Skin of body (tissue), 2 donors: ENCODE results near the gene IQCM. TPM values are rescaled to one million over a fixed set of nuclear protein-coding genes. Genes with fewer than 3 reads are reported as not detected.
"Not testable (repeated sequence)": the region's sequence is repeated elsewhere in the genome, so short reads cannot be mapped to it uniquely, and the experiment has no call there.

ENCODE experiments used
- DNase-seq: peaks from one replicate; lab custom pipeline; 2025; lab: John Stamatoyannopoulos, UW
- total RNA-seq: library from RNA; depleted of rRNA; stranded (reverse); fragments of >200 nt; gene quantifications from one replicate; pipeline ENCODE4 v1.2.3, GENCODE V29; 2014

The IQCM gene
- total RNA-seq, 1 donor from 2014 or later: not detected

- DNase-seq: no peak
Measured at GRCh38 chr4:149584722-149585121, 230.9 kb downstream of the IQCM start.

DNA sequence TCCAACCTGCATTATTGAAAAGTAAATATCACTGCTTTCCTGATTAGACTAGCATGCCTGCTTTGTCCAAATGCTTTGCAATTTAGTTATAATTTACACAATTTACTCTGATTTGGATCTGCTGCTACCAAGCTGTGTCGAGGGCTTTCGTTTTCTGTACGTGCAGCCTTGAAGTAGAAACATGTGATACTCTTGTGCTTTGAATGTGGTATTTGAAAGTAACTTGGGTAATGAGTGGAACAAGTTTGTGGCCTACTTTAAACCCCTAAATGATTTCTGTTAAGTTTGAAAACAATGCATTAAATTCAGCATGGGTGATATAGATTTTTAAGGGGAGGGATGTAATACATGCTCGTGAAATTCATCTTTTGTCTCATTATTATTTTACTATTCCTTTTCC, 240.7 kb downstream of the IQCM start:
- no peak for DNase-seq

DNA sequence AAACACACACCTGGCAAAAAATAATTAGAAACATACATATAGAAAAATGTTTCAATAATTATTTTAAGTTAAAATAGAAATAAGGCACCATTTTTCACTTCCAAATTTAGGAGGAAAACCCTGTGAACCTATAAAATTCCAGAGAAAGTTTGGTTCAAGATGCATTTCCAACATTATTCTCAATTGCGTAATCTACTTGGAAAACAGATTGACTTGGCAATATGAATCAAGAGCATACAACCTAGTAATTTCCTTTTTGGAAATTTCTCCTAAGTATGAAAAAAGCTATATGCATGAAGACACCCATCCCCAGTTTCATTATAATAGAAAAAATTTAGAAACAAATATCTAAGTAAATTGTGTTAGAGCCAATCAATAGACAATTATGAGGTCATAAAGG, 242.9 kb downstream of the IQCM start:
- no peak for DNase-seq

DNA sequence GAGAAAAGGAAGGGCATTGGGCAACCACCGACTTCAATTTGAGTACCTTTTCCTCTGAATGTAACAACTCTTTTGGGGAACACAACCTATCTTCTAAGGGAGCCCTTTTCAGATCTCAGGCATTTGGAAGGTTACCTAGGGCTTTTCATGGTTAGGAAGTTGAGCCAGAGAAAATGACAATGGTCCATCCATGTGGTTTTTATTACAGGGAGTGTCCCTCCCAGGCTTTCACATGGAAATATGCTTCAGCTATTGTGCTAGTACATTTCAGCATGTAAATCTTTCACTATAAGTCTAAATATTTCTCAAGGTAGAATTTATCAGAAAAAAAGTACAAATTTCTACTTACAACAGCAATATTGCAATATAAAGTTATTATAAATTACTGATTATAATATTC, 259.8 kb downstream of the IQCM start:
- no peak for DNase-seq

DNA sequence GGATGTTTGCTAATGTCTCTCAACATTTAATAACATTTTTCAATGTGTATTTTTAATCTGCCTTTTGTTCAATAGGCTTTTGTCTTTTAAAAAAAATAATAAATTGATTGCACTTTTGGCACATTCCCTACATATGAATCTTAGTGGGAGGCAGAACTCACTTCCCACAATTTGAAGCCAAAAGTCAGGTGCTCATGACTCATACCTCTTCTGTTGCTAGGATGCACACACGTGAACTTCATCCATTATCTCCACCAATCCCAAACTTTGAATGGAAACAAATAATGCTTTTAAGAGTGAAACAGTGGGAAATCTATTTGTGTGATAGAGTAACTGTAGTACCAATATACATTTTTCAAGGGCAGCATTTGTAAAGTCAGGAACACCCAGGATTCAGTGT, 260.5 kb downstream of the IQCM start:
- DNase-seq: no peak

GRCh38 chr4:149553959-149554520, 261.6 kb downstream of the IQCM start:
- no peak for DNase-seq

GRCh38 chr4:149552601-149553000, 263.0 kb downstream of the IQCM start:
- no peak for DNase-seq

DNA sequence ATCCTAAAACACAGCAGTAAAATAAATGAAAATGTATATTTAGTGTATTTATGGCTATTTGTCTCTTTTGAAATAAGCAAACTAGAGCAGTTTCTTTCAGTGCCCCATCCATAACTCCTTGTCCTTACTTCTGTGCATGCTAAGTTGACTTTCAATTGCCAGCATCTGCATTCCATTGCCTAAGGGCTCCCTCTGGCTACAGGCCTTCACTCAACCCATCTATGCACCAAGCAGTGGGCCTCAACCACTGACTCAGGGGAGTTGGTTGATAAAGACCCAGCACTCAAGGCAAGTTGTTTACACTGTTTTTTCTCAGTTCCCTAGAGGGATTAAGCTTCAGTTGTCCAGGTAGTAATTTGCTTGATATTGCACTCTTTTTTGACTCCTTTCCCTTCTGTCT, 265.7 kb downstream of the IQCM start:
- DNase-seq: no peak

GRCh38 chr4:149534779-149535178, 280.9 kb downstream of the IQCM start:
- DNase-seq: no peak

DNA sequence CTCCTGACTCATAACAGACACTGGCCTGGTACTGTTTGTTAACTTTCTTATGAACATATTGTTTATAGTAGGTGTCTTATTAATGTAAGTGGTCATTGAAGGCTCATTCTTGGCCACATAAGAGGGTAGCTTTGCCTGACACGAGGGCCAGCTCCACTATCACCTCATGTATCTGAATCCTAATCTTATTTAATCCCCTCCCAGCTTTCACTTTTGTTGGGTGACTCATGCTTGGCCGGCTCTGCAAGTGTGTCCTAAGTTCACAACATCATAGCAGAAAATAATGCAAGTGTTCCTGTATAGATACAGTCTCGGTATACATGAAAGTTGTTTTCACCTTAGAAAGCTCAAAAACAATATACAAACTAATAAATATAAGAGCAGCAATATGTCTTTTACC, 283.8 kb downstream of the IQCM start:
- no peak for DNase-seq

GRCh38 chr4:149523039-149523438, 292.6 kb downstream of the IQCM start:
- no peak for DNase-seq

- no peak for DNase-seq
Measured at GRCh38 chr4:149521611-149522425, 293.8 kb downstream of the IQCM start.

GRCh38 chr4:149518471-149518870, 297.2 kb downstream of the IQCM start:
- DNase-seq: no peak

DNA sequence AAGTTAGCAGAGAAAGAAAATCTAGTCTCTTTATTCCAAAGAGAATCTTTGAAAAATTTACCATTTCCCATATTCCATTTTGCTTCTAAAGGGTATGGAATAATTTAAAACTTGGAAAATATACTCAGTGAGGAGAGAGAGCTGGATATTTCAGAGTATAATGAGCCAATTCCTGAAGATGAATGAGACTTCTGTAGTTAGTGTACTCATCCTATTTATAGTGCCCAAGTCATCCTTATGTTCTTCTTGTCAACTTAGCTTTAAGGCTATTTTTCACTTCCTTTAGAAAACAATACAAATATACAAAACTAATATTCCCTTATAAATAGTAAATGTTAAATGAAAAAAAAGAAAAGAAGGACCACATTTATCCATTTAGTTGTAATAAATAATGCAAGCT, 302.6 kb downstream of the IQCM start:
- DNase-seq: peak; percentile 1

- DNase-seq: no peak
Measured at GRCh38 chr4:149512501-149512900, 303.1 kb downstream of the IQCM start.

- no peak for DNase-seq
Measured at GRCh38 chr4:149511558-149512298, 303.9 kb downstream of the IQCM start.

- DNase-seq: not testable (repeated sequence)
Measured at GRCh38 chr4:149507309-149507708, 308.3 kb downstream of the IQCM start.

DNA sequence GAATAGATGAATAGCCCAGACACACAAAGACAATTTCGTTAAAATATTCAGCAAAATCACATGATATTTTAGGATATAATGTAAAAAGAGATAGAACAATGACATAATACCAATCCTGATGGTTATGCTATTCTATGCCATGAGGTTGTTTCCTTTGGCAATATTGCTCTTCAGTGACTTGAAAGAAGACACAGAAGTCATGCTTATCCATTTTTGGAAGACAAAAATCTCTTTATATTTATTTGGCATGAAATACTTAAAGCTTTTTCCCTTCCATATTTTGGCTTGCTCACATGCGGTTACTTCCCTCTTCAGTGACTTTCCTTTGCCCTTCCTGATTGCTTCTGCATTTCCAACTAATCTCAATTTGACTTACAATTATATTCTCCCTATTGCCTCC, 314.8 kb downstream of the IQCM start:
- no peak for DNase-seq

DNA sequence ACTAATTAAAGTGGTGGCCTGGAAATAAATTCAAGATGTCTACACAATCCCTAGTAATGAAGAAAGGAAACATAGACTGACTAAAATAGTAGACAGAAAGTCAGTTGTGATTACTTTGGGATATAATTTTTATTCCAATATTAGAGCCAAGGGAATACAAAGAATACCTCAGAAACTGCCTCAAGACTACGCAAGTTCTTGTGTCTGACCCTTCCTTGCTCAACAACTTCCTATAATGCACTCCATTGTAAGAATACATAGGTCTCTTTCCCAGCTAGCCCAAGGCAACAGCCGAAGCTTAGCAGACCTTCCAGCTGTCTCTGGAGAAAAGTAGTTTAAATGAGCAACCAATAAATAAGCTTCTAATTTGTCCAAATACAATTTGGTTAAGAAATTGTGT, 315.9 kb downstream of the IQCM start:
- DNase-seq: no peak

DNA sequence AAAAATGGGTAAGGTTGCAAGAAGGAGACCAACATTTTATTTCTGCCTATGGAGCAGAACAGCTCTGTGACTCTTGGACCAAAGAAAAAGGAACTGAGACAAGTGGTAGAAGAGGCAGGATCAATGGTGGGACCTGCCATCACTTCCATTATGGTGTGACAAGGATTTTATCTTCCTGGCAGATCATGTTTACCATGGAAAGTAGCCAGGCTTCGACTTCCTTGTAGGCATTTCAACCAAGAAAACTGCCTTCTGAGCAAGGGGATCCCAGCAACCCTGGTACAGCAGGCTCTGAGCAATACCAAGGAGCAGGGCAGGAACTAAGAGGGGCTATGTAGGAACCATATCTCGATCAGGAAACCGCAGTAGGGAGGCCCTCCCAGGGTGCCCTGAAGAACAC, 317.4 kb downstream of the IQCM start:
- DNase-seq: no peak

GRCh38 chr4:149493492-149493891, 322.2 kb downstream of the IQCM start:
- DNase-seq: no peak

- DNase-seq: no peak
Measured at GRCh38 chr4:149489321-149489720, 326.3 kb downstream of the IQCM start.

GRCh38 chr4:149486861-149487260, 328.8 kb downstream of the IQCM start:
- no peak for DNase-seq
